Smooth muscle cell (in vitro differentiated cells): ENCODE measurements around the gene ZDHHC8. TPM values are rescaled to one million over a fixed set of nuclear protein-coding genes. Genes with fewer than 3 reads are reported as not detected.

Experiments used
- DNase-seq: peaks from one replicate; lab custom pipeline; 2025; ENCODE audit not compliant: unreplicated experiment; lab: John Stamatoyannopoulos, UW
- H2AFZ ChIP-seq: fragments of 200-600 bp; sonication (generic); 2 replicates; pipeline ENCODE4 v1.6.0; 2016; ENCODE audit warnings: antibody characterized with exemption, low read depth, mild to moderate bottlenecking
- H3F3A ChIP-seq: fragments of 200-600 bp; sonication (generic); 2 replicates; pipeline ENCODE4 v1.6.0; 2017; ENCODE audit warnings: antibody characterized with exemption, low read depth
- H3K27ac ChIP-seq: fragments of 200-600 bp; sonication (generic); 2 replicates; pipeline ENCODE4 v1.5.1; 2016; ENCODE audit warnings: low read depth, mild to moderate bottlenecking
- H3K27me3 ChIP-seq: fragments of 200-600 bp; sonication (generic); 2 replicates; pipeline ENCODE4 v1.6.1; 2016; ENCODE audit warnings: low read depth, mild to moderate bottlenecking
- H3K36me3 ChIP-seq: fragments of 200-600 bp; sonication (generic); 2 replicates; pipeline ENCODE4 v1.5.1; 2016; ENCODE audit warnings: low read depth
- H3K4me1 ChIP-seq: fragments of 200-600 bp; sonication (generic); 2 replicates; pipeline ENCODE4 v1.5.1; 2016; ENCODE audit warnings: low read depth
- H3K4me2 ChIP-seq: fragments of 200-600 bp; sonication (generic); 2 replicates; pipeline ENCODE4 v1.6.0; 2016; ENCODE audit warnings: mild to moderate bottlenecking
- H3K4me3 ChIP-seq: fragments of 200-600 bp; sonication (generic); 2 replicates; pipeline ENCODE4 v1.5.1; 2016; ENCODE audit warnings: mild to moderate bottlenecking
- H3K79me2 ChIP-seq: fragments of 200-600 bp; sonication (generic); 2 replicates; pipeline ENCODE4 v1.6.0; 2016; ENCODE audit warnings: low read depth, mild to moderate bottlenecking
- H3K9ac ChIP-seq: fragments of 200-600 bp; sonication (generic); 2 replicates; pipeline ENCODE4 v1.6.0; 2016; ENCODE audit warnings: low read depth
- H3K9me3 ChIP-seq: fragments of 200-600 bp; sonication (generic); replicated peaks from 2 replicates; pipeline ENCODE4 v1.5.1; 2016; ENCODE audit warnings: low read depth
- H4K20me1 ChIP-seq: fragments of 200-600 bp; sonication (generic); 2 replicates; pipeline ENCODE4 v1.6.0; 2016; ENCODE audit warnings: low read depth
- WGBS: methylation state at CpG from one replicate; pipeline ENCODE4 v1.1.7; 2016; ENCODE audit warnings: low lambda C conversion rate; 5-methylcytosine and 5-hydroxymethylcytosine counted together
- polyA plus RNA-seq: library from polyadenylated mRNA; unstranded; fragments of >200 nt; fragmentation: Nextera tagmentation; extraction: Ambion mirVana; gene quantifications from 2 replicates; pipeline ENCODE4 v1.2.1, GENCODE V29; 2016
- total RNA-seq: library from RNA; depleted of rRNA; stranded (reverse); fragments of >200 nt; gene quantifications from 2 replicates; pipeline ENCODE4 v1.2.3, GENCODE V29; 2014
- TF ChIP-seq, protein P1 (sequence below): fragments of 200-600 bp; sonication (generic); IDR thresholded peaks from 2 replicates; pipeline ENCODE4 v1.5.1; 2017; ENCODE audit warnings: borderline replicate concordance, mild to moderate bottlenecking, antibody characterized with exemption; ENCODE audit not compliant: insufficient read depth, poor library complexity, severe bottlenecking

Gene ZDHHC8, protein sequence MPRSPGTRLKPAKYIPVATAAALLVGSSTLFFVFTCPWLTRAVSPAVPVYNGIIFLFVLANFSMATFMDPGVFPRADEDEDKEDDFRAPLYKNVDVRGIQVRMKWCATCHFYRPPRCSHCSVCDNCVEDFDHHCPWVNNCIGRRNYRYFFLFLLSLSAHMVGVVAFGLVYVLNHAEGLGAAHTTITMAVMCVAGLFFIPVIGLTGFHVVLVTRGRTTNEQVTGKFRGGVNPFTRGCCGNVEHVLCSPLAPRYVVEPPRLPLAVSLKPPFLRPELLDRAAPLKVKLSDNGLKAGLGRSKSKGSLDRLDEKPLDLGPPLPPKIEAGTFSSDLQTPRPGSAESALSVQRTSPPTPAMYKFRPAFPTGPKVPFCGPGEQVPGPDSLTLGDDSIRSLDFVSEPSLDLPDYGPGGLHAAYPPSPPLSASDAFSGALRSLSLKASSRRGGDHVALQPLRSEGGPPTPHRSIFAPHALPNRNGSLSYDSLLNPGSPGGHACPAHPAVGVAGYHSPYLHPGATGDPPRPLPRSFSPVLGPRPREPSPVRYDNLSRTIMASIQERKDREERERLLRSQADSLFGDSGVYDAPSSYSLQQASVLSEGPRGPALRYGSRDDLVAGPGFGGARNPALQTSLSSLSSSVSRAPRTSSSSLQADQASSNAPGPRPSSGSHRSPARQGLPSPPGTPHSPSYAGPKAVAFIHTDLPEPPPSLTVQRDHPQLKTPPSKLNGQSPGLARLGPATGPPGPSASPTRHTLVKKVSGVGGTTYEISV
- total RNA-seq (5.2 and 12.7 TPM in 2 replicates), polyA plus RNA-seq (53.9 and 67.0 TPM in 2 replicates)

- TF ChIP-seq, protein P1, sequence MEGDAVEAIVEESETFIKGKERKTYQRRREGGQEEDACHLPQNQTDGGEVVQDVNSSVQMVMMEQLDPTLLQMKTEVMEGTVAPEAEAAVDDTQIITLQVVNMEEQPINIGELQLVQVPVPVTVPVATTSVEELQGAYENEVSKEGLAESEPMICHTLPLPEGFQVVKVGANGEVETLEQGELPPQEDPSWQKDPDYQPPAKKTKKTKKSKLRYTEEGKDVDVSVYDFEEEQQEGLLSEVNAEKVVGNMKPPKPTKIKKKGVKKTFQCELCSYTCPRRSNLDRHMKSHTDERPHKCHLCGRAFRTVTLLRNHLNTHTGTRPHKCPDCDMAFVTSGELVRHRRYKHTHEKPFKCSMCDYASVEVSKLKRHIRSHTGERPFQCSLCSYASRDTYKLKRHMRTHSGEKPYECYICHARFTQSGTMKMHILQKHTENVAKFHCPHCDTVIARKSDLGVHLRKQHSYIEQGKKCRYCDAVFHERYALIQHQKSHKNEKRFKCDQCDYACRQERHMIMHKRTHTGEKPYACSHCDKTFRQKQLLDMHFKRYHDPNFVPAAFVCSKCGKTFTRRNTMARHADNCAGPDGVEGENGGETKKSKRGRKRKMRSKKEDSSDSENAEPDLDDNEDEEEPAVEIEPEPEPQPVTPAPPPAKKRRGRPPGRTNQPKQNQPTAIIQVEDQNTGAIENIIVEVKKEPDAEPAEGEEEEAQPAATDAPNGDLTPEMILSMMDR: no peak
- H3K36me3 ChIP-seq: no peaks in the 10 kb centered on the region
- 0% methylated on average over 10 of the region's 43 CpGs for WGBS
- peak within 1 kb of the TSS; percentile 73 for H3K4me3 ChIP-seq
- no peaks in the 10 kb centered on the region for H3K9me3 ChIP-seq
- H3K79me2 ChIP-seq: peaks cover 46% of the 10 kb centered on the region
- H4K20me1 ChIP-seq: peaks cover 45% of the 10 kb centered on the region
- H3K4me2 ChIP-seq: peak within 1 kb of the TSS; percentile 97
- no peaks in the 10 kb centered on the region for H3K27me3 ChIP-seq
- peaks cover 7% of the 10 kb centered on the region for H3K4me1 ChIP-seq
- H3F3A ChIP-seq: peaks cover 16% of the 10 kb centered on the region
- DNase-seq: no peak
- peak within 1 kb of the TSS; percentile 46 for H2AFZ ChIP-seq
- peak within 1 kb of the TSS; percentile 58 for H3K9ac ChIP-seq
- peak within 1 kb of the TSS; percentile 57 for H3K27ac ChIP-seq
Measured at GRCh38 chr22:20131597-20131858, at the start of gene ZDHHC8. TSS of gene ZDHHC8 (plus strand) at chr22:20131804. CDS start at chr22:20131948, 144 bp downstream.

- H3K9ac ChIP-seq: no peak overlapping the region
- H2AFZ ChIP-seq: no peak overlapping the region
- H3K27me3 ChIP-seq: no peaks in the 10 kb centered on the region
- no peaks in the 10 kb centered on the region for H3K36me3 ChIP-seq
- H3K4me3 ChIP-seq: no peak overlapping the region
- peaks cover 67% of the 10 kb centered on the region for H3K79me2 ChIP-seq
- H3K4me1 ChIP-seq: peaks cover 19% of the 10 kb centered on the region
- H3K4me2 ChIP-seq: no peak overlapping the region
- 91% methylated on average over 10 of the region's 10 CpGs for WGBS
- no peak overlapping the region for H3K27ac ChIP-seq
- H3K9me3 ChIP-seq: no peaks in the 10 kb centered on the region
- H3F3A ChIP-seq: peaks cover 4% of the 10 kb centered on the region
- DNase-seq: no peak
- peaks cover 74% of the 10 kb centered on the region for H4K20me1 ChIP-seq
- TF ChIP-seq, protein P1: no peak
Measured at GRCh38 chr22:20083157-20083890, 48.3 kb upstream of the ZDHHC8 start.

GRCh38 chr22:20083891-20084546, 47.6 kb upstream of the ZDHHC8 start:
- H3K36me3 ChIP-seq: no peaks in the 10 kb centered on the region
- no peaks in the 10 kb centered on the region for H3K27me3 ChIP-seq
- H3K4me3 ChIP-seq: no peak overlapping the region
- no peak for DNase-seq
- peaks cover 19% of the 10 kb centered on the region for H3K4me1 ChIP-seq
- H3K79me2 ChIP-seq: peaks cover 67% of the 10 kb centered on the region
- WGBS: 97% methylated on average over 10 of the region's 10 CpGs
- H3K9me3 ChIP-seq: no peaks in the 10 kb centered on the region
- TF ChIP-seq, protein P1: no peak
- H2AFZ ChIP-seq: no peak overlapping the region
- H4K20me1 ChIP-seq: peaks cover 81% of the 10 kb centered on the region
- H3K4me2 ChIP-seq: no peak overlapping the region
- H3F3A ChIP-seq: no peaks in the 10 kb centered on the region
- no peak overlapping the region for H3K9ac ChIP-seq
- no peak overlapping the region for H3K27ac ChIP-seq
